C4-2B (cell line): ENCODE data around the gene PTGR2.

ENCODE experiments used
- CTCF ChIP-seq: fragments of 450-650 bp; conservative IDR thresholded peaks from 2 replicates; pipeline ENCODE4 v1.5.1; 2017; ENCODE audit warnings: mild to moderate bottlenecking
- ZFX ChIP-seq: fragments of 450-650 bp; IDR thresholded peaks from 2 replicates; pipeline ENCODE4 v1.6.1; 2017

DNA sequence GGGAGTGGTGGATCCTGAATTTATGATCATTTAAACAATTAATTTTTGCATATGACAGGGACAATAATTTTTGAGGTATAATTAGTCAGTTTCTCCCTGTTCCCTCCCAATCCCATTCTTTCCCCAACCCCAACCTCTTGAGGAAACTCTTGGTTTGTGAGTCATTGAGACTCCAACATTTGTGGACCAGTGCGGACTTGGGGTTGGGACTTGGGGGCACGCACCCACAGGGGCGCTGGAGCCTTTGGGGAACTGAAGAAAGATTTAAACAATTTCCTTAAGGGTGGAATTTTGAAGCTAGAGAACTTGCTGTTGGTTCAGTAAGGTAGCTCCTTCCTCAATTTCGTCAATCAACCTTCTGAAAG, 17.4 kb upstream of the PTGR2 start:
- no peak for TF ChIP-seq CTCF
- no peak for TF ChIP-seq ZFX
